HL-60 (cell line): ENCODE data around the gene CD93.

Experiments used
- DNase-seq, 2 experiments: peaks; one replicate each; pipeline ENCODE4 v3.0.0-alpha.2; 2010 to 2020; ENCODE audit warnings: low read depth in 1 of 2, low spot score in 1 of 2
- H3K27ac ChIP-seq: fragments of 250-450 bp; sonication (Bioruptor Pico); replicated peaks from 2 replicates; pipeline ENCODE4 v1.5.1; 2020; ENCODE audit warnings: mild to moderate bottlenecking, moderate library complexity
- H3K27me3 ChIP-seq: fragments of 250-450 bp; sonication (Bioruptor Pico); 2 replicates; pipeline ENCODE4 v1.5.1; 2021; ENCODE audit warnings: mild to moderate bottlenecking, moderate library complexity; ENCODE audit not compliant: insufficient read depth, poor library complexity, severe bottlenecking
- H3K4me3 ChIP-seq: replicated peaks from 2 replicates; pipeline ENCODE4 v1.5.1; 2011; ENCODE audit warnings: mild to moderate bottlenecking, control low read depth, low read length; ENCODE audit not compliant: insufficient read depth
- GABPA ChIP-seq: IDR thresholded peaks from 2 replicates; pipeline ENCODE4 v1.6.1; 2012; ENCODE audit warnings: low read depth
- POLR2AphosphoS5 ChIP-seq: IDR thresholded peaks from 2 replicates; pipeline ENCODE4 v1.6.1; 2012; ENCODE audit warnings: low read depth
- SPI1 ChIP-seq: IDR thresholded peaks from 2 replicates; pipeline ENCODE4 v1.6.1; 2012; ENCODE audit warnings: low read depth, mild to moderate bottlenecking, borderline replicate concordance
- TF ChIP-seq, protein P1 (sequence below): IDR thresholded peaks from 2 replicates; pipeline ENCODE4 v1.6.1; 2012; ENCODE audit warnings: low read depth; ENCODE audit not compliant: insufficient replicate concordance
- TF ChIP-seq, protein P2 (sequence below): IDR thresholded peaks from one replicate; pipeline ENCODE4 v1.5.1; 2011; ENCODE audit warnings: low read length, control low read depth, inconsistent platforms; ENCODE audit not compliant: insufficient read depth

The CD93 gene

GRCh38 chr20:23046431-23046830 is 39.7 kb downstream of the CD93 start:
- DNase-seq = no peak
- Histone ChIP-seq H3K27me3 (no peaks in the 10 kb centered on the region), H3K27ac (no peak overlapping the region), H3K4me3 (no peak overlapping the region)
- TF ChIP-seq, protein P1, sequence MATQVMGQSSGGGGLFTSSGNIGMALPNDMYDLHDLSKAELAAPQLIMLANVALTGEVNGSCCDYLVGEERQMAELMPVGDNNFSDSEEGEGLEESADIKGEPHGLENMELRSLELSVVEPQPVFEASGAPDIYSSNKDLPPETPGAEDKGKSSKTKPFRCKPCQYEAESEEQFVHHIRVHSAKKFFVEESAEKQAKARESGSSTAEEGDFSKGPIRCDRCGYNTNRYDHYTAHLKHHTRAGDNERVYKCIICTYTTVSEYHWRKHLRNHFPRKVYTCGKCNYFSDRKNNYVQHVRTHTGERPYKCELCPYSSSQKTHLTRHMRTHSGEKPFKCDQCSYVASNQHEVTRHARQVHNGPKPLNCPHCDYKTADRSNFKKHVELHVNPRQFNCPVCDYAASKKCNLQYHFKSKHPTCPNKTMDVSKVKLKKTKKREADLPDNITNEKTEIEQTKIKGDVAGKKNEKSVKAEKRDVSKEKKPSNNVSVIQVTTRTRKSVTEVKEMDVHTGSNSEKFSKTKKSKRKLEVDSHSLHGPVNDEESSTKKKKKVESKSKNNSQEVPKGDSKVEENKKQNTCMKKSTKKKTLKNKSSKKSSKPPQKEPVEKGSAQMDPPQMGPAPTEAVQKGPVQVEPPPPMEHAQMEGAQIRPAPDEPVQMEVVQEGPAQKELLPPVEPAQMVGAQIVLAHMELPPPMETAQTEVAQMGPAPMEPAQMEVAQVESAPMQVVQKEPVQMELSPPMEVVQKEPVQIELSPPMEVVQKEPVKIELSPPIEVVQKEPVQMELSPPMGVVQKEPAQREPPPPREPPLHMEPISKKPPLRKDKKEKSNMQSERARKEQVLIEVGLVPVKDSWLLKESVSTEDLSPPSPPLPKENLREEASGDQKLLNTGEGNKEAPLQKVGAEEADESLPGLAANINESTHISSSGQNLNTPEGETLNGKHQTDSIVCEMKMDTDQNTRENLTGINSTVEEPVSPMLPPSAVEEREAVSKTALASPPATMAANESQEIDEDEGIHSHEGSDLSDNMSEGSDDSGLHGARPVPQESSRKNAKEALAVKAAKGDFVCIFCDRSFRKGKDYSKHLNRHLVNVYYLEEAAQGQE = no peak
- TF ChIP-seq SPI1 (no peak), GABPA (no peak)

DNA sequence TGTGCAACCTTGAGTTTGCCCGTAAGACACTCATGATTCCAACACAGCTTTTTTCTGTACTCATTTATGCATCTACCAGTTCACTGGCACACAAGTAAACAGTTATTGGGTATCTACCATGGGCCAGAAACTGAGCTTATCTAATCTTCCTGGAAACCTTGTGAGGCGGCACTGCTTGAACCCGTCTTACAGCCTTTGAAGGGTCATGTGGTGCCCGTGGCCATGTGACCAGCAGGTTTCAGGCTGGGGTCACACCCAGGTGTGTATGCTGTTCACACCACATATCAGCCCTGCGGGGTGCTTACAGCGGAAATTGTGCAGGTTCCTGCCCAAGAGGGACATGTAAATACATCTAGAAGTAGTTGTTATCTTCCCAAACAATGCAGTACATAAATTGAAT is 42.7 kb downstream of the CD93 start:
- DNase-seq = no peak
- Histone ChIP-seq H3K4me3 (no peak overlapping the region), H3K27me3 (no peaks in the 10 kb centered on the region), H3K27ac (no peak overlapping the region)
- no peak for TF ChIP-seq SPI1
- TF ChIP-seq POLR2AphosphoS5 = no peak
- TF ChIP-seq GABPA = no peak
- TF ChIP-seq, protein P1 = no peak
- TF ChIP-seq, protein P2, sequence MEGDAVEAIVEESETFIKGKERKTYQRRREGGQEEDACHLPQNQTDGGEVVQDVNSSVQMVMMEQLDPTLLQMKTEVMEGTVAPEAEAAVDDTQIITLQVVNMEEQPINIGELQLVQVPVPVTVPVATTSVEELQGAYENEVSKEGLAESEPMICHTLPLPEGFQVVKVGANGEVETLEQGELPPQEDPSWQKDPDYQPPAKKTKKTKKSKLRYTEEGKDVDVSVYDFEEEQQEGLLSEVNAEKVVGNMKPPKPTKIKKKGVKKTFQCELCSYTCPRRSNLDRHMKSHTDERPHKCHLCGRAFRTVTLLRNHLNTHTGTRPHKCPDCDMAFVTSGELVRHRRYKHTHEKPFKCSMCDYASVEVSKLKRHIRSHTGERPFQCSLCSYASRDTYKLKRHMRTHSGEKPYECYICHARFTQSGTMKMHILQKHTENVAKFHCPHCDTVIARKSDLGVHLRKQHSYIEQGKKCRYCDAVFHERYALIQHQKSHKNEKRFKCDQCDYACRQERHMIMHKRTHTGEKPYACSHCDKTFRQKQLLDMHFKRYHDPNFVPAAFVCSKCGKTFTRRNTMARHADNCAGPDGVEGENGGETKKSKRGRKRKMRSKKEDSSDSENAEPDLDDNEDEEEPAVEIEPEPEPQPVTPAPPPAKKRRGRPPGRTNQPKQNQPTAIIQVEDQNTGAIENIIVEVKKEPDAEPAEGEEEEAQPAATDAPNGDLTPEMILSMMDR = no peak

DNA sequence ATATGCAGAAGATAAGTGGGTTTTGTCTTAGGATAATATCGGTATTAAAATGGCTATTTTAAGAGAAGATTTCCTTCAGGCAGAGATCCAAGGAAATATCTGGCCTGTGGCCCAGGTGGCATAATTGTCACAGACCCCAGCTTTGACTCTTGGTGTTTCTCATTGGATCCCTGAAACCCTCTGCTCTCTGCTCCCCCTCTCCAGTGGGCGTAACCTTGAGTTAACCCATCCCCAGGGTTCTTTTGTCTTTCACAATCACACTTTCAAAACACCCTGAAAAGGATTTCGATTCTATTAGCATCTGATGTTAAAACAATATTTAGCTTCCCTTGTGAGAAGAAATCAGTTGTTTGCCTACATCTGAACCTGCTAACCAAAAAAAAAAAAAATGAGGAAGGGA is 43.9 kb downstream of the CD93 start:
- Histone ChIP-seq H3K4me3 (no peak overlapping the region), H3K27me3 (no peaks in the 10 kb centered on the region), H3K27ac (no peak overlapping the region)
- TF ChIP-seq, protein P1 = no peak
- TF ChIP-seq SPI1 = no peak
- no peak for TF ChIP-seq POLR2AphosphoS5
- no peak for TF ChIP-seq GABPA
- TF ChIP-seq, protein P2 = no peak
- DNase-seq = no peak
